GM23338 (cell line): ENCODE measurements around the gene ADAMTS13.

Source experiments
- EZH2phosphoT487 ChIP-seq: fragments of 200-600 bp; sonication (generic); IDR thresholded peaks from one replicate; pipeline ENCODE4 v1.8.1; 2018; ENCODE audit warnings: antibody characterized with exemption; ENCODE audit not compliant: unreplicated experiment
- POLR2AphosphoS5 ChIP-seq: IDR thresholded peaks from 2 replicates; pipeline ENCODE4 v1.6.1; 2016; ENCODE audit warnings: antibody characterized with exemption, low read depth

DNA sequence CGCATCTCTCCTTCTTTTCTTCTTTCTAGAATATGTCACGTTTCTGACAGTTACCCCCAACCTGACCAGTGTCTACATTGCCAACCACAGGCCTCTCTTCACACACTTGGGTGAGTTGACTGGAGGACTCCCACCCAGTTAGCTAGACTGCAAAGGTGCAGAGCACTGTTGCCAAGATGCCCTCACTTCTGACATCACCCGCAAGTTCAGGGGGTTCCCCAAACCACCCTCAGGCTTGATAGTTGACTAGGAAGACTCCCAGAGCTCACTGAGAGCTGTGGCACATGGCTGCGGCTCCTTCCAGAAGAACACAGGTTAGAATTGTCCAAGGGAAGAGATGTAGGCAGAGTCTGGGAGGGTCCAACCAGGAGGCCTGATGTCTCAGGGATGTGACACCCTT is 17.2 kb downstream of the ADAMTS13 start:
- TF ChIP-seq EZH2phosphoT487 (no peak), POLR2AphosphoS5 (no peak)
